Ovary (tissue), 9 donors: Measurements from ENCODE around the gene CNMD. TPM values are rescaled to one million over a fixed set of nuclear protein-coding genes. Genes with fewer than 3 reads are reported as not detected.

Experiments used
- DNase-seq, 5 donors: peaks; one replicate each; pipeline ENCODE4 v3.0.0-alpha.2; 2019 to 2020
- H3K27ac ChIP-seq, 2 donors: fragments of 200-600 bp; one replicate each; pipeline versions ENCODE4 v1.5.1 to v1.8.0; 2019 to 2022
- H3K27me3 ChIP-seq: fragments of 200-600 bp; one replicate; pipeline ENCODE4 v1.8.0; 2022
- H3K36me3 ChIP-seq: fragments of 200-600 bp; sonication (generic); one replicate; pipeline ENCODE4 v1.5.1; 2019
- H3K4me1 ChIP-seq: one replicate; pipeline ENCODE4 v1.8.1; 2013; ENCODE audit warnings: mild to moderate bottlenecking, moderate library complexity; ENCODE audit not compliant: insufficient read depth
- H3K4me3 ChIP-seq: fragments of 200-600 bp; sonication (generic); one replicate; pipeline ENCODE4 v1.5.1; 2017
- H3K9me3 ChIP-seq, 2 donors: fragments of 200-600 bp in 1 of 2; sonication (generic) in 1 of 2; one replicate each; pipeline versions ENCODE4 v1.5.1 to v1.8.1; 2013 to 2019; ENCODE audit warnings: mild to moderate bottlenecking in 1 of 2, moderate library complexity in 1 of 2
- CTCF ChIP-seq, 3 donors: fragments of 450-650 bp in 2 of 3; fragments of 200-600 bp in 1 of 3; IDR thresholded peaks; one replicate each; pipeline versions ENCODE4 v1.5.1 to v1.8.0; 2016 to 2022; ENCODE audit warnings: antibody characterized with exemption in 3 of 3, mild to moderate bottlenecking in 1 of 3
- EP300 ChIP-seq: sonication (generic); formaldehyde crosslinking; IDR thresholded peaks from one replicate; pipeline ENCODE4 v1.6.1; 2017; ENCODE audit warnings: antibody characterized with exemption
- POLR2A ChIP-seq: fragments of 450-650 bp; IDR thresholded peaks from one replicate; pipeline ENCODE4 v1.6.1; 2017; ENCODE audit warnings: antibody characterized with exemption, mild to moderate bottlenecking, moderate library complexity
- WGBS, 3 donors: extraction: QIAGEN DNeasy Blood & Tissue Kit in 1 of 3; methylation state at CpG; one replicate each; pipeline versions ENCODE4 v1.1.5 to v1.1.7; 2013 to 2017; 5-methylcytosine and 5-hydroxymethylcytosine counted together
- intact Hi-C, 4 donors: fragments of 100-400 bp; cut with DNase I; formaldehyde crosslinking; loops; one replicate each; pipeline versions ENCODE4 v1.11.0 to v1.15.1; 2022 to 2023
- polyA plus RNA-seq, 2 donors: library from polyadenylated mRNA; stranded (reverse); fragments of 200-250 nt in 1 of 2; fragments of 350-450 nt in 1 of 2; fragmentation: Illumina TruSeq in 1 of 2; extraction: RNeasy Lipid Tissue Mini Kit (QIAGEN cat#74804) in 1 of 2; gene quantifications; one replicate each; pipeline ENCODE4 v1.2.3, GENCODE V29; 2013 to 2014
- total RNA-seq, 7 donors: library from RNA; depleted of rRNA in 2 of 7; stranded (reverse); fragments of >200 nt in 2 of 7; fragmentation: NEBNext Ultra II Directional in 3 of 7; extraction: Animal tissue kit (Norgen Biotek cat#: 25700) in 3 of 7; gene quantifications; one replicate each; pipeline versions ENCODE4 v1.1.0 to v1.2.4, GENCODE V29; 2016 to 2023
- donor health status: DM: no; HTN: no; CAD: no; lungs with moderate emphysema.
- donor health status: DM: no; HTN: no; CAD: no.
- donor health status: Bipolar disorder and iron deficiency.
- donor health status: DM: yes; HTN: yes; CAD: no.
- donor health status: DM: no; HTN: no; CAD: no.
- donor health status: DM: yes; HTN: yes; CAD: no.

Gene CNMD
- total and polyA plus RNA-seq, 9 donors, result not detected

- H3K27me3 ChIP-seq, result no peaks in the 10 kb centered on the region
- TF ChIP-seq EP300, result no peak
- TF ChIP-seq CTCF (IDR thresholded peaks at IDR 0.05), result no peak
- TF ChIP-seq POLR2A, result no peak
- no peaks in the 10 kb centered on the region for H3K36me3 ChIP-seq
- 45 to 50% (median 49%) methylated on average over 6 of the region's 6 CpGs for WGBS, 3 donors
- intact Hi-C loops, result no loop called here
- no peak overlapping the region for H3K4me3 ChIP-seq
- H3K9me3 ChIP-seq, result no peaks in the 10 kb centered on the region
- no peaks in the 10 kb centered on the region for H3K4me1 ChIP-seq
- DNase-seq, result no peak
- no peak overlapping the region for H3K27ac ChIP-seq
Observed at GRCh38 chr13:52744842-52745375, 5.3 kb upstream of the CNMD start.

DNA sequence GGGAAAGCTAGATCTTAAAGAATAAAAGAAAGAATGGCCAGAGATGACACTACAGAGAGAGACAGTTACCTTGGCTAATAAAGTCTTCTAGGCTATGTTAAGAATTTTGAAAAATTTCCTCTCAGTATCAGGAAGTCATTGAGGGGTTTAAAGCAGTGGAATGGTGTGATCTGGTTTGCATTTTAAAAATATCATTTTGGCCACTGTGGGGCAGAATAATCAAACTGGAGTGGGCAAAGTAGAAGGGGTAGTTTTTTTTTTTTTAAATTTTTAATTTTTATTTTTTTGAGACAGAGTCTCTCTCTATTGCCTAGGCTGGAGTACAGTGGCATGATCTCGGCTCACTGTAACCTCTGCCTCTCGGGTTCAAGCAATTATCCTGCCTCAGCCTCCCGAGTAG is 4.4 kb upstream of the CNMD start:
- no peak overlapping the region for H3K4me3 ChIP-seq
- no peaks in the 10 kb centered on the region for H3K4me1 ChIP-seq
- H3K27ac ChIP-seq, result no peak overlapping the region
- H3K9me3 ChIP-seq, result no peaks in the 10 kb centered on the region
- intact Hi-C loops, result no loop called here
- no peak for DNase-seq
- H3K27me3 ChIP-seq, result no peaks in the 10 kb centered on the region
- no peak for TF ChIP-seq CTCF (IDR thresholded peaks at IDR 0.05)
- TF ChIP-seq POLR2A, result no peak
- no peak for TF ChIP-seq EP300
- no peaks in the 10 kb centered on the region for H3K36me3 ChIP-seq
- 88 to 95% (median 92%) methylated on average over 3 of the region's 3 CpGs for WGBS, 3 donors

- TF ChIP-seq EP300 (no peak), POLR2A (no peak), CTCF (IDR thresholded peaks at IDR 0.05) (no peak)
- Histone ChIP-seq H3K36me3 (no peaks in the 10 kb centered on the region), H3K27me3 (no peaks in the 10 kb centered on the region), H3K4me3 (no peak overlapping the region), H3K4me1 (no peaks in the 10 kb centered on the region), H3K9me3 (no peaks in the 10 kb centered on the region), H3K27ac (no peak overlapping the region)
- intact Hi-C loops, result no loop called here
- DNase-seq, result no peak
- WGBS, 3 donors, result 58 to 73% (median 71%) methylated on average over 1 of the region's 1 CpG
Observed at GRCh38 chr13:52743569-52743968, 3.9 kb upstream of the CNMD start.

- no peak for DNase-seq
- no peaks in the 10 kb centered on the region for H3K27me3 ChIP-seq
- no peaks in the 10 kb centered on the region for H3K4me1 ChIP-seq
- H3K9me3 ChIP-seq, result no peaks in the 10 kb centered on the region
- H3K36me3 ChIP-seq, result no peaks in the 10 kb centered on the region
- TF ChIP-seq CTCF (IDR thresholded peaks at IDR 0.05), result no peak
- TF ChIP-seq POLR2A, result no peak
- no peak for TF ChIP-seq EP300
- WGBS, 3 donors, result 3 to 5% (median 4%) methylated on average over 69 to 75 of the region's 75 CpGs
- no peak overlapping the region for H3K4me3 ChIP-seq
- H3K27ac ChIP-seq, result no peak overlapping the region
- intact Hi-C loops, result no loop called here
Observed at GRCh38 chr13:52738719-52739467, 727 bp downstream of the CNMD start.
